Smooth muscle cell (in vitro differentiated cells): ENCODE results near the gene SYP. TPM values are rescaled to one million over a fixed set of nuclear protein-coding genes. Genes with fewer than 3 reads are reported as not detected.

ENCODE experiments used
- DNase-seq: peaks from one replicate; lab custom pipeline; 2025; ENCODE audit not compliant: unreplicated experiment; lab: John Stamatoyannopoulos, UW
- H2AFZ ChIP-seq: fragments of 200-600 bp; sonication (generic); 2 replicates; pipeline ENCODE4 v1.6.0; 2016; ENCODE audit warnings: antibody characterized with exemption, low read depth, mild to moderate bottlenecking
- H3F3A ChIP-seq: fragments of 200-600 bp; sonication (generic); 2 replicates; pipeline ENCODE4 v1.6.0; 2017; ENCODE audit warnings: antibody characterized with exemption, low read depth
- H3K27ac ChIP-seq: fragments of 200-600 bp; sonication (generic); 2 replicates; pipeline ENCODE4 v1.5.1; 2016; ENCODE audit warnings: low read depth, mild to moderate bottlenecking
- H3K27me3 ChIP-seq: fragments of 200-600 bp; sonication (generic); 2 replicates; pipeline ENCODE4 v1.6.1; 2016; ENCODE audit warnings: low read depth, mild to moderate bottlenecking
- H3K36me3 ChIP-seq: fragments of 200-600 bp; sonication (generic); 2 replicates; pipeline ENCODE4 v1.5.1; 2016; ENCODE audit warnings: low read depth
- H3K4me1 ChIP-seq: fragments of 200-600 bp; sonication (generic); 2 replicates; pipeline ENCODE4 v1.5.1; 2016; ENCODE audit warnings: low read depth
- H3K4me2 ChIP-seq: fragments of 200-600 bp; sonication (generic); 2 replicates; pipeline ENCODE4 v1.6.0; 2016; ENCODE audit warnings: mild to moderate bottlenecking
- H3K4me3 ChIP-seq: fragments of 200-600 bp; sonication (generic); 2 replicates; pipeline ENCODE4 v1.5.1; 2016; ENCODE audit warnings: mild to moderate bottlenecking
- H3K79me2 ChIP-seq: fragments of 200-600 bp; sonication (generic); 2 replicates; pipeline ENCODE4 v1.6.0; 2016; ENCODE audit warnings: low read depth, mild to moderate bottlenecking
- H3K9ac ChIP-seq: fragments of 200-600 bp; sonication (generic); 2 replicates; pipeline ENCODE4 v1.6.0; 2016; ENCODE audit warnings: low read depth
- H3K9me3 ChIP-seq: fragments of 200-600 bp; sonication (generic); replicated peaks from 2 replicates; pipeline ENCODE4 v1.5.1; 2016; ENCODE audit warnings: low read depth
- H4K20me1 ChIP-seq: fragments of 200-600 bp; sonication (generic); 2 replicates; pipeline ENCODE4 v1.6.0; 2016; ENCODE audit warnings: low read depth
- WGBS: methylation state at CpG from one replicate; pipeline ENCODE4 v1.1.7; 2016; ENCODE audit warnings: low lambda C conversion rate; 5-methylcytosine and 5-hydroxymethylcytosine counted together
- polyA plus RNA-seq: library from polyadenylated mRNA; unstranded; fragments of >200 nt; fragmentation: Nextera tagmentation; extraction: Ambion mirVana; gene quantifications from 2 replicates; pipeline ENCODE4 v1.2.1, GENCODE V29; 2016
- total RNA-seq: library from RNA; depleted of rRNA; stranded (reverse); fragments of >200 nt; gene quantifications from 2 replicates; pipeline ENCODE4 v1.2.3, GENCODE V29; 2014
- TF ChIP-seq, protein P1 (sequence below): fragments of 200-600 bp; sonication (generic); IDR thresholded peaks from 2 replicates; pipeline ENCODE4 v1.5.1; 2017; ENCODE audit warnings: borderline replicate concordance, mild to moderate bottlenecking, antibody characterized with exemption; ENCODE audit not compliant: insufficient read depth, poor library complexity, severe bottlenecking

SYP gene
- total and polyA plus RNA-seq, 2 experiments from 2014 or later: not detected

DNA sequence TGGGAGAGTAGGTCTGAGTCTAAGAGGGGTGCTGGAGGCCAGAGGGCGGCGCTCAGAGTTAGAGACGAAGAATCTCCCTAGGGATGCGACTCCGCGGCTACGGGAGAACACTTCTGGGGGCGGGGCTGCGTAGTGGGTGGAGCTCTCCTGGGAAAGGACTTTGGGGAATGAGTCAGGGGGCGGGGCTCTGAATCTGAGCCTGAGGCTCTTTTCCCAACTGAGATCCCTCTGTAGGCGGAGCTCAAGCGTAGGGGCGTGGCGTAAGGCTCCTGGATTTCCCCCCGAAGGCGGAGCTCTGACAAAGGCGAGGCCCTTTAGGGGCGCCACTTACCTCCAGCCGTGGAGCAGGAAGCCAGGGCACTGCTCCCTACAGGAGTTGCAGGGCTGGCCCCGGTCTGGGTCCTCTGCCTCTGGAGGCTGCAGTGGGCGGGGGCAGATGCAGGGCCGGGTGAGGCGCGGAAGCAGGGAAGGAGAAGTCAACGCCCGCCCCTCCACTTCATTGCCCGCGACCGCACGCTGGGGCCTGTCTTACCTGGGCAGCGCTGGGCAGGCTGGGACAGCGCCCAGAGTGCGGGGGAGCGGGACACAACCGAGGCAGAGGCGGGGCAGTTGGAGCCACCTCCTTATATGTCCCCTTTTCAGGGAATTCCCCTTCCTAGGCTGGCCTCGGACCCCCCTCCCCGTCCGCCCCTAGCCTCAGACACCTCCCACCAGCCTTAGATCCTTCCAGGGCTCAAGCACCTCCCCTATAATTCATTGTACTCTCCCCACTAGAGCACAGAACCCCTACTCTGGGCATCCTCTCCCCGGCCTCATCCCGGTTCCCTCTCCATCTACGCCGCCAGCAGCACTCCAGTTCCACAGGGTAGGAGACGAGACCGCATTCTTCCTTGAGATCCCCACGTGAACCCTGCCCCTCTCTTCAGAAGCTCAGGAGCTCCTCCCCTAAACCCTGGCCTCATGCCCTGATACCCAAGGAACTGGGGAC is 15.4 kb downstream of the SYP start:
- Histone ChIP-seq H2AFZ (no peak overlapping the region), H3K9ac (peak overlapping the region; percentile 51), H4K20me1 (peaks cover 7% of the 10 kb centered on the region), H3K4me2 (peak overlapping the region; percentile 87), H3K4me1 (no peaks in the 10 kb centered on the region), H3K79me2 (no peaks in the 10 kb centered on the region), H3K4me3 (peak overlapping the region; percentile 50), H3K36me3 (no peaks in the 10 kb centered on the region), H3K27ac (peak overlapping the region; percentile 57), H3K27me3 (no peaks in the 10 kb centered on the region), H3F3A (no peaks in the 10 kb centered on the region), H3K9me3 (no peaks in the 10 kb centered on the region)
- 34% methylated on average over 26 of the region's 46 CpGs for WGBS
- TF ChIP-seq, protein P1, sequence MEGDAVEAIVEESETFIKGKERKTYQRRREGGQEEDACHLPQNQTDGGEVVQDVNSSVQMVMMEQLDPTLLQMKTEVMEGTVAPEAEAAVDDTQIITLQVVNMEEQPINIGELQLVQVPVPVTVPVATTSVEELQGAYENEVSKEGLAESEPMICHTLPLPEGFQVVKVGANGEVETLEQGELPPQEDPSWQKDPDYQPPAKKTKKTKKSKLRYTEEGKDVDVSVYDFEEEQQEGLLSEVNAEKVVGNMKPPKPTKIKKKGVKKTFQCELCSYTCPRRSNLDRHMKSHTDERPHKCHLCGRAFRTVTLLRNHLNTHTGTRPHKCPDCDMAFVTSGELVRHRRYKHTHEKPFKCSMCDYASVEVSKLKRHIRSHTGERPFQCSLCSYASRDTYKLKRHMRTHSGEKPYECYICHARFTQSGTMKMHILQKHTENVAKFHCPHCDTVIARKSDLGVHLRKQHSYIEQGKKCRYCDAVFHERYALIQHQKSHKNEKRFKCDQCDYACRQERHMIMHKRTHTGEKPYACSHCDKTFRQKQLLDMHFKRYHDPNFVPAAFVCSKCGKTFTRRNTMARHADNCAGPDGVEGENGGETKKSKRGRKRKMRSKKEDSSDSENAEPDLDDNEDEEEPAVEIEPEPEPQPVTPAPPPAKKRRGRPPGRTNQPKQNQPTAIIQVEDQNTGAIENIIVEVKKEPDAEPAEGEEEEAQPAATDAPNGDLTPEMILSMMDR: no peak
- peak; percentile 53 for DNase-seq

DNA sequence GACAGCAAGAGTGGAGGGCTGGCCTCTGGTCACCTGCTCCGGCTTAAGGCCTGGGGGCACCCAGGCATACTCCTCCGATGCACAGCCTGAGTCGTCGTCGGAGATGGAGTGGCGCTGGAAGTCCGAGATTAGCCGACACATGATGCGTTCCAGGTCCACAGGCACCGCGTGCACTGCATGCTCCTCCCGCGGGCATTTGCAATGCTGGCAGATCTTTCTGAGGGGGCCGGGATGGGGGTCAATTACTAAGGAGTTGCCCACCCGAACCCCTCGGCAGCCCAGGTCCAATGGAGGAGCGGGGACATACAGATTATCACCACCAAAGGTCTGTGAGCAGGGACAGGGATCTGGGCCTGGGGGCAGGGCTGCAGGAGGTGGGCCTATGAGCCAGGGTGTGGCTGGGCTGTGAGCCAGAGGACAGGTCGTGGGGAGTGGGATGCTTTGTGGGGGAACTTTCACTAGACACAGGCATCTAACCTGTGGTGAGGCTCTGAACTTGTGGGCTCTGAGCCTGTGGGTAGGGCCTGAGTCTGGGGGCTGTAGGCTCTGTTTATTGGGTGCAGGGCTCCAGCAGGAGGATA is 16.2 kb downstream of the SYP start:
- Histone ChIP-seq H3K36me3 (no peaks in the 10 kb centered on the region), H3K4me2 (peak overlapping the region; percentile 31), H3K27ac (no peak overlapping the region), H3K4me3 (no peak overlapping the region), H2AFZ (no peak overlapping the region), H3K27me3 (no peaks in the 10 kb centered on the region), H3K9ac (no peak overlapping the region), H3F3A (no peaks in the 10 kb centered on the region), H4K20me1 (peaks cover 7% of the 10 kb centered on the region), H3K4me1 (no peaks in the 10 kb centered on the region), H3K79me2 (no peaks in the 10 kb centered on the region), H3K9me3 (no peaks in the 10 kb centered on the region)
- TF ChIP-seq, protein P1: no peak
- no peak for DNase-seq
- WGBS: 85% methylated on average over 15 of the region's 18 CpGs

DNA sequence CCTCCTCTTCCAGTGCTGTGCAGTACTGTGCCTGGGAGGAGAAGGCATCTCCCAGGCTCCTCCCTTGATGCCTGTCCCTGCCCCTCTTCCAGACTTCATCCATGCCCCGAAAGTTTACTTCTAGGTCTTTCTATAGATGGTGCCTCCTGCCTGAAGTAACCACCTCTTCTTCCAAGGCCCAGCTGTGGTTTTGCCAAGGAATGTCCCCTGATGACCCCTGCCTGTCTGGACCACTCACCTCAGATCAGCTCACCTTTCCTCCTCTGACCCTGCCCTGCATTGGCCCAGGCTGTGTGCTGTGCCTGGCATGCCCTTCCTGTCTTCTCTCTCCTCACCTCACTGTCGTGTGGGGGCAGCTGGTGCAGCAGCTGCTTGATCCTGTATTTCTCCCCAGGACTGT is 20.6 kb downstream of the SYP start:
- Histone ChIP-seq H3K36me3 (no peaks in the 10 kb centered on the region), H3K27me3 (no peaks in the 10 kb centered on the region), H3K4me3 (no peak overlapping the region), H3K9ac (no peak overlapping the region), H3K4me2 (no peak overlapping the region), H3K27ac (no peak overlapping the region), H3K79me2 (no peaks in the 10 kb centered on the region), H3F3A (no peaks in the 10 kb centered on the region), H3K4me1 (no peaks in the 10 kb centered on the region), H4K20me1 (peaks cover 7% of the 10 kb centered on the region), H3K9me3 (no peaks in the 10 kb centered on the region), H2AFZ (no peak overlapping the region)
- no peak for DNase-seq
- 79% methylated on average over 2 of the region's 2 CpGs for WGBS
- TF ChIP-seq, protein P1: no peak
